NCI-H2227 (cell line): ENCODE results near the gene ANKRD28.

Experiments used
- DNase-seq: peaks from one replicate; lab custom pipeline; 2025; ENCODE audit not compliant: unreplicated experiment; lab: John Stamatoyannopoulos, UW

Gene ANKRD28

DNA sequence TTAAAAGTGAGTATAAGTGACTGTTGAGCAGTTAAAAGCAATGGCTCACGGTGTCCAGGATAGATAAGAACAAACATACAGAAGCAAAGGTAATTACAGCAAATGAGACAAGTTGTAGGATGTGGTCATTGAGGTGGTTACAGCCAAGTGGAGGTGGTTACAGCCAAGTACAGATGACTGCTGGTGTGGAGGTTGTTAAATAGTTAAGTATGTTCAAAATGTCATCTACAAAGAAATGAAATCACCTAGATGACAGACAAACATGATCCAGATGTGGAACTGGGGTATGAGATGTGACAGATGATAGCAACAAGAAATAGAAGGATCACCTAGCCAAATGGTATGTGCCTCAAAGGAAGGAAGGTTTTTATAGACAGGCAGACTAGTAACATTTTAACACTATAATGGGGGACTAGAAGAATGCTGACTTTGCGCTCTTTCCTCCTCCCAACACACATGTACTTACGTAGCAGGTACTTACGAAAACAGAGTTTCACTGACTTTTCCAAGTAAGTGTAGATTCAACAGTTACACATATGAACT lies 6.8 kb upstream of the ANKRD28 start:
- no peak for DNase-seq

- no peak for DNase-seq
Observed at GRCh38 chr3:15803921-15804320, 6.1 kb upstream of the ANKRD28 start.

DNA sequence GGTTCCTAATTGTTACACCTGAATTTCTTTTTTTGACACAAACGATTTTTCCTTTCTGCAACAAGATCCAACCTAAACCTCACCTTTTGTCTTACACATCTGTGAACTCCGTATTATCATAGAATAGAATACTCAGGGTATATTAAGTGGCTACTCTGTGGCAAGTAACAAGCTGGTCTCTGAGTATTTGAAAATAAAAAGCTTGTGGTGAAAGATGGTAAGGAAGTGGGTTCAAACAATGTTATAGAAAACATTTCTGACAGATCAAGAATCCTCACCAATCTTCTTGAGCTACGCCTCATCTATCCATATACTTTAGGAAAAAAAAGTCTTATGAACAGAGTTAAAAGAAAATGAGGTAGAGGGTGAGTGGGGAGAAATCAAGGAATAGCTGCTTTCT lies 3.5 kb upstream of the ANKRD28 start:
- no peak for DNase-seq

DNA sequence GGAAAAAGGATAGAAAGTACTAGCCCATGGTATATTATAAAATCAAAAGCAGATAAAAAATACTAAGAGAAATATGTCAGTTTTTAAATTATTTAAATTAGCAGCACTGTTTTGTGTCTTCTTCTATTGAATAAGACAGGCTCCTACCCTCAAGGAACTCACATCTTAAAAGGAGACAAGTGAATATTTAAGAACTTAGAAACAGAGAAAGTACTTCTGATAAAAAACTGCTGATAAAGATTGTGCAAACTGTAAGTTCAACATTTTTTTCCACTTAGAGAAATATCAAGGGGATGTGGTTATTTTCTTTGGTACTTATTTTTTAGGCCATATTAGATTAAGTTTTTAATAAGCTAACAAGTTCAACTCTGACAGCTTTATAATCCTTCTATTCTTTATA lies 3.0 kb upstream of the ANKRD28 start:
- no peak for DNase-seq

DNA sequence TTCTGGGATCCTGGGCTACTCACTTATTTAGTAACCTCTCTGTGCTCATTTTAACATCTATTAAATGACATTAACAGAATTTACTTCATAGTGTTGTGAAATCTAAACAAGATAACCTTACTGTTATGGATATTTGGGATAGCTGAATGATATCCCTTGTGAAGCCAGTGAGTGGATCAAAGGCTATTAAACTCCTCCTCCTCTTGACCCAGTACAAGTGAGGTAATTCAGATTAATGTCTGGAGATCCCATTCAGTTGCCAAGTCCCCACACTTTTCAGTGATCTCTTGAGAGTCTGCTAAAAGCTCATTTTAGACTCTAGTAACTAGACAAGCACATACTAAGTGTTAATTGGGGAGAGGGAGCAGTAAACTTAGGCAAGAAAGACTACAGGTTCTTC lies 2.5 kb upstream of the ANKRD28 start:
- DNase-seq = no peak

DNA sequence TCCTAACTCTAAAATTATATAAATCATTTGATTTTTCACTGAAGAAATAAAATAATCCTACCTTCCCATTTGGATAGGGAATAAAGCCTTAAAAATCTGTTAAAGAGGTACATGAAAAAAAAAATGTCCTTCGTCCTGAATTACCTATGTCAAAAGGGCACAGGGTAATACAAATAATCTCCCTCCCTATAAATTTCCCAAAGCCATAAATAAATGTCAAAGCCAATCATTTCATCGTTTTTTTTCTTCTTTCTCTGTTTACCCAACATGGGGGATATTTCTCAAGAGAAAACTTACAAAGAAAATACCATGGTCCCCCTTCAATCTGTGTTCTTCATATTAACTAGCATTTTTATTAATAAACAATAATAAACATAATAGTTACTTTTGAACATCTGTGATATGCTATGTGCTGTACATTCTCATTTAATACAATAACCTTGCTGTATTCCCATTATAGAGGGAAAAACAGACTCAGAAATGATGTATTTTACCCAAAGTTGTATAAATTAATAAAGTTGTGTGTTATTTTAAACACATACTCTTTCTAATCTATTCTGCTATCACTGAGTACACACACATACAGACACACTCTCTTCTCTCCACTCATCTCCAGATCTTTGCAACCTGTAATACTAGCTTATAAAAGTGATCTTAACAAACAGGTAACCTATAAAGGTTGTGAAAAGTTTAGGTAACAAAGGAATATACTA lies 910 bp upstream of the ANKRD28 start:
- no peak for DNase-seq

GRCh38 chr3:15796771-15797641 lies 773 bp downstream of the ANKRD28 start:
- DNase-seq = peak; percentile 3

- DNase-seq = no peak
Observed at GRCh38 chr3:15796331-15796730, 1.4 kb downstream of the ANKRD28 start.

- no peak for DNase-seq
Observed at GRCh38 chr3:15795651-15796308, 2.0 kb downstream of the ANKRD28 start.

GRCh38 chr3:15794842-15795650 lies 2.7 kb downstream of the ANKRD28 start:
- DNase-seq = no peak

- DNase-seq = no peak
Observed at GRCh38 chr3:15794303-15794771, 3.4 kb downstream of the ANKRD28 start.

DNA sequence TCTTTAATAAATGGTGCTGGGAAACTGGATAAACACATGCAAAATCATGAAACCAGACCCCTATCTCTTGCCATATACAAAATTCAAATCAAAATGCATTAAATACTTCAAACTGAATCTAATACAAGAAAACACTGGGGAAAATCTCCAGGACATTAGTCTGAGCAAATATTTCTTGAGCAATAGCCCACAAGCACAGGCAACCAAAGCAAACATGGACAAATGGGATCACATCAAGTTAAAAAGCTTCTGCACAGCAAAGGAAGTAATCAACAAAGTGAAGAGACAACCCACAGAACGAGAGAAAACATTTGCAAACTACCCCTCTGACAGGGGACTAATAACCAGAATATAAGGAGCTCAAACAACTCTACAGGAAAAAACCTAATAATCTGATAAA lies 6.3 kb downstream of the ANKRD28 start:
- no peak for DNase-seq

DNA sequence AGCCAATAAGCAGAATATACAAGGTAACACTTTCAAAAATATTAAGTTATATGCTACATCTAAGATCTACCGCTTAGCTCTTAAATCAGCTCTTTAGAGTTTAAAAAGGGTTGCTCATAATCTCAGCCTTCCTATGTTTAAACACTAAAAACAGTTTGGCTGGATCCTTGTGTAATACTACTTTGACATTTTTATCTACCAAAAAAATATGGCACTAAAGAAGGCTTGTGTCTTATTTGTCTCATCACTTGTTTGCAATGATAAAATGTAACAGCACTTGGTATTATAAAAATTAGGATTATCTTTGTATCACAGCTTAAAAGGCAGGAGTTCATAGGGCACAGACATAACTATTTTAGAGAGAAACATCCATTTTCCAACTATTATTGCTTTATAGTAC lies 9.8 kb downstream of the ANKRD28 start:
- no peak for DNase-seq

- no peak for DNase-seq
Observed at GRCh38 chr3:15787526-15787925, 10.3 kb downstream of the ANKRD28 start.

- DNase-seq = no peak
Observed at GRCh38 chr3:15783361-15783969, 14.3 kb downstream of the ANKRD28 start.

- DNase-seq = no peak
Observed at GRCh38 chr3:15782429-15782828, 15.3 kb downstream of the ANKRD28 start.

DNA sequence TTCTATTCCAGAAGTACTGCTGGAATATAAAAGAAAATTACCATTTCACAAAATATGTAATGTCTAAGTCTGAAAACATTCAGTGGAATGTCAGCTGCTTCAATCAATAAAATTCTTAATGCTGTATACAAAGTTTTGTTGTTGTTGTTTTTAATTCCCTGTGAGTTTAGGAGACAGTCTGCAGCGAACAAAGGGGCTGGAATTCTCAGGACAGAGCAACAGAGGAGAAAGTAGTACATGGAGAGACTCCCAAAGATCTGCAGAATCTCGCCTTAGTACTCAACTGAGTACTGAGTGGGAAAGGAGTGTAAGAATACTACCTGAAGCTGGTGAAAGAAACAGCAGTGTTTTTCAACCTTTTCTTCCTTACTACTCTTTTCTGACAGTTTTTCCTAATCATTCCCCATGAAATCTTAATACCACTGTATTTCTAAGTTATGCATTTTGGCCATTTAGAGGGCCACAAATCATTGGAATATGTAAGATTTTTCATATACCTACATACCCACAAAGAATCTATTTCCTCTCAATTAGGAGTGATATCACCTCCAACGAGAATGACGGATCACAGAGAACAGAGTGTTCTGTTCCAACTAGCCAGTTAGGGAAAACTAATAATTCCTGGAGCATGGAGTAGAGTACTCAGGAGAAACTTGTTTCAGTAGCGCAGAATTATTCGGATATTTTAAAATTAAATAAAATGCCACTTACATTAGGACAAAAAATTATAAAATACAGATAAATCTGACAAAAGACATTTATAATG lies 16.0 kb downstream of the ANKRD28 start:
- DNase-seq = no peak

DNA sequence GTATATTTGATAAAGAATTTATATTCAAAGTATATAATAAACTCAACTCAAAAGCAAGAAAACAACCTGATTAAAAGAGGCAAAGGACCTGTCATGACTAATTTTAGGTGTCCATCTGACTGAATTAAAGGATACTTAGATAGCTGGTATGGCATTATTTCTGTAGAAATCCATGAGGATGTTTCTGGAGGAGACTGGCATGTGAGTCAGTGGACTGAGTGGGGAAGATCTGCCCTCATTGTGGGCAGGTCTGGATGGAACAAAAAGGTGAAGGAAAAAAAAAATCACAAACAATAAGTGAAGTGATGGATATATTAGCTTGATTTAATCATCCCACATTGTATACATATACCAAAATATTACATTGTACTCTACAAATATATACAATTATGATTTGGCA lies 16.6 kb downstream of the ANKRD28 start:
- no peak for DNase-seq

- no peak for DNase-seq
Observed at GRCh38 chr3:15779111-15779510, 18.7 kb downstream of the ANKRD28 start.
